Epithelial cell of esophagus (primary cell): ENCODE results near the gene NFATC2.

Experiments used
- DNase-seq: peaks from one replicate; pipeline ENCODE4 v3.0.0; 2010; ENCODE audit warnings: low read depth
- H3K4me3 ChIP-seq: 2 replicates; pipeline ENCODE4 v1.5.1; 2011; ENCODE audit warnings: mild to moderate bottlenecking, low read length, control low read depth
- CTCF ChIP-seq: IDR thresholded peaks from 2 replicates; pipeline ENCODE4 v1.5.1; 2011; ENCODE audit warnings: low read depth, mild to moderate bottlenecking, low read length, control low read depth, inconsistent platforms; ENCODE audit not compliant: insufficient read depth; ENCODE audit errors: missing control alignments

The NFATC2 gene

GRCh38 chr20:51536116-51537069, 6.1 kb downstream of the NFATC2 start:
- TF ChIP-seq CTCF, result no peak

GRCh38 chr20:51535674-51536073, 6.8 kb downstream of the NFATC2 start:
- DNase-seq, result no peak
- H3K4me3 ChIP-seq, result no peak overlapping the region
- no peak for TF ChIP-seq CTCF

More at GRCh38 chr20:51536116-51537069, 6.1 kb downstream of the NFATC2 start:
- DNase-seq, result no peak
- no peak overlapping the region for H3K4me3 ChIP-seq

GRCh38 chr20:51535075-51535386, 7.5 kb downstream of the NFATC2 start:
- no peak for DNase-seq
- H3K4me3 ChIP-seq, result no peak overlapping the region
- TF ChIP-seq CTCF, result no peak

- TF ChIP-seq CTCF, result no peak
- peak; percentile 75 for DNase-seq
- H3K4me3 ChIP-seq, result no peak overlapping the region
Measured at GRCh38 chr20:51533291-51534172, 9.0 kb downstream of the NFATC2 start.

- no peak overlapping the region for H3K4me3 ChIP-seq
- TF ChIP-seq CTCF, result no peak
- no peak for DNase-seq
Measured at GRCh38 chr20:51532577-51533191, 9.8 kb downstream of the NFATC2 start.

- DNase-seq, result no peak
- no peak overlapping the region for H3K4me3 ChIP-seq
- no peak for TF ChIP-seq CTCF
Measured at GRCh38 chr20:51531712-51532456, 10.6 kb downstream of the NFATC2 start.
